Jurkat, Clone E6-1 (cell line): Measurements from ENCODE around the gene SULT2B1. TPM values are rescaled to one million over a fixed set of nuclear protein-coding genes. Genes with fewer than 3 reads are reported as not detected.
"Not testable (repeated sequence)": the region's sequence is repeated elsewhere in the genome, so short reads cannot be mapped to it uniquely, and the experiment has no call there.

Source experiments
- DNase-seq: peaks from one replicate; pipeline ENCODE4 v3.0.0-alpha.2; 2011; ENCODE audit warnings: low read depth, low spot score
- H3K4me3 ChIP-seq: 2 replicates; pipeline ENCODE4 v1.5.1; 2011; ENCODE audit warnings: mild to moderate bottlenecking, low read length, control low read depth, moderate library complexity
- polyA plus RNA-seq: library from polyadenylated mRNA; unstranded; fragments of >200 nt; gene quantifications from one replicate; pipeline ENCODE4 v1.2.1, GENCODE V29; 2012; ENCODE audit warnings: missing spikeins; ENCODE audit not compliant: insufficient read length, insufficient read depth

The SULT2B1 gene
- not detected for polyA plus RNA-seq

- H3K4me3 ChIP-seq: no peak within 1 kb of the TSS
- no peak for DNase-seq
These were observed at the start of gene SULT2B1 for GRCh38 chr19:48551437-48552302. Gene SULT2B1, plus strand, starts transcription at chr19:48552172. Its CDS starts 81 bp downstream, at chr19:48552253.

GRCh38 chr19:48502350-48503018 lies 49.5 kb upstream of the SULT2B1 start:
- peak overlapping the region; percentile 27 for H3K4me3 ChIP-seq
- DNase-seq: no peak

- peak; percentile 60 for DNase-seq
- H3K4me3 ChIP-seq: no peak overlapping the region
These were observed 45.7 kb upstream of the SULT2B1 start for GRCh38 chr19:48506138-48506733.

- DNase-seq: no peak
- H3K4me3 ChIP-seq: no peak overlapping the region
These were observed 44.0 kb upstream of the SULT2B1 start for GRCh38 chr19:48507911-48508439.

GRCh38 chr19:48508729-48509411 lies 43.1 kb upstream of the SULT2B1 start:
- H3K4me3 ChIP-seq: no peak overlapping the region
- no peak for DNase-seq

- no peak overlapping the region for H3K4me3 ChIP-seq
- DNase-seq: no peak
These were observed 42.3 kb upstream of the SULT2B1 start for GRCh38 chr19:48509467-48510194.

- DNase-seq: peak; percentile 68
- peak overlapping the region; percentile 63 for H3K4me3 ChIP-seq
These were observed 41.3 kb upstream of the SULT2B1 start for GRCh38 chr19:48510421-48511268.

GRCh38 chr19:48511321-48511731 lies 40.6 kb upstream of the SULT2B1 start:
- no peak for DNase-seq
- H3K4me3 ChIP-seq: peak overlapping the region; percentile 63

- peak within 1 kb of the TSS; percentile 75 for H3K4me3 ChIP-seq
These were observed 40.0 kb upstream of the SULT2B1 start, which contains the start of gene LMTK3 for GRCh38 chr19:48511800-48512503. Gene LMTK3, minus strand, starts transcription at chr19:48511835. Its CDS starts 259 bp downstream, at chr19:48511576.

GRCh38 chr19:48512504-48513288 lies 39.3 kb upstream of the SULT2B1 start:
- DNase-seq: no peak
- H3K4me3 ChIP-seq: peak overlapping the region; percentile 75

More at GRCh38 chr19:48511800-48512503, 40.0 kb upstream of the SULT2B1 start, which contains the start of gene LMTK3:
- DNase-seq: peak; percentile 95

- H3K4me3 ChIP-seq: peak overlapping the region; percentile 75
- peak; percentile 82 for DNase-seq
These were observed 38.5 kb upstream of the SULT2B1 start for GRCh38 chr19:48513289-48514122.

- peak overlapping the region; percentile 75 for H3K4me3 ChIP-seq
- DNase-seq: no peak
These were observed 37.9 kb upstream of the SULT2B1 start for GRCh38 chr19:48514123-48514458.

GRCh38 chr19:48516536-48516935 lies 35.4 kb upstream of the SULT2B1 start:
- H3K4me3 ChIP-seq: no peak overlapping the region
- DNase-seq: no peak

- no peak overlapping the region for H3K4me3 ChIP-seq
- DNase-seq: no peak
These were observed 33.8 kb upstream of the SULT2B1 start for GRCh38 chr19:48518207-48518606.

- H3K4me3 ChIP-seq, DNase-seq: not testable (repeated sequence)
These were observed 32.5 kb upstream of the SULT2B1 start for GRCh38 chr19:48519426-48519825.
